Activated T-cell treated with anti-CD3 and anti-CD28 coated beads, Interleukin-2, amount 50 U/mL, for 1 hour (primary cell): ENCODE data around the gene COL25A1.

ENCODE experiments used
- DNase-seq: peaks from one replicate; pipeline ENCODE4 v3.0.0-alpha.2; 2020

COL25A1 gene

GRCh38 chr4:109290918-109291317 is 11.5 kb downstream of the COL25A1 start:
- no peak for DNase-seq

- no peak for DNase-seq
Observed at GRCh38 chr4:109278594-109279031, 23.8 kb downstream of the COL25A1 start.

- DNase-seq: no peak
Observed at GRCh38 chr4:109276482-109277095, 25.9 kb downstream of the COL25A1 start.

GRCh38 chr4:109275066-109275745 is 27.3 kb downstream of the COL25A1 start:
- DNase-seq: no peak

GRCh38 chr4:109266891-109267290 is 35.6 kb downstream of the COL25A1 start:
- DNase-seq: no peak

GRCh38 chr4:109266236-109266635 is 36.2 kb downstream of the COL25A1 start:
- no peak for DNase-seq

GRCh38 chr4:109263721-109264120 is 38.7 kb downstream of the COL25A1 start:
- DNase-seq: no peak

GRCh38 chr4:109256818-109257217 is 45.6 kb downstream of the COL25A1 start:
- DNase-seq: no peak

GRCh38 chr4:109254845-109255244 is 47.6 kb downstream of the COL25A1 start:
- no peak for DNase-seq

GRCh38 chr4:109251396-109251795 is 51.1 kb downstream of the COL25A1 start:
- DNase-seq: no peak

- DNase-seq: no peak
Observed at GRCh38 chr4:109248322-109248900, 54.0 kb downstream of the COL25A1 start.

GRCh38 chr4:109243871-109244270 is 58.6 kb downstream of the COL25A1 start:
- no peak for DNase-seq

- no peak for DNase-seq
Observed at GRCh38 chr4:109238746-109239145, 63.7 kb downstream of the COL25A1 start.

GRCh38 chr4:109235683-109236082 is 66.8 kb downstream of the COL25A1 start:
- no peak for DNase-seq

- DNase-seq: no peak
Observed at GRCh38 chr4:109234596-109234995, 67.9 kb downstream of the COL25A1 start.

GRCh38 chr4:109233570-109233969 is 68.9 kb downstream of the COL25A1 start:
- DNase-seq: no peak

- DNase-seq: no peak
Observed at GRCh38 chr4:109232681-109233080, 69.8 kb downstream of the COL25A1 start.

GRCh38 chr4:109231331-109231730 is 71.1 kb downstream of the COL25A1 start:
- DNase-seq: no peak

- DNase-seq: no peak
Observed at GRCh38 chr4:109229028-109229427, 73.4 kb downstream of the COL25A1 start.

- no peak for DNase-seq
Observed at GRCh38 chr4:109218288-109218687, 84.2 kb downstream of the COL25A1 start.

- DNase-seq: no peak
Observed at GRCh38 chr4:109216085-109216696, 86.3 kb downstream of the COL25A1 start.

- no peak for DNase-seq
Observed at GRCh38 chr4:109215506-109215905, 87.0 kb downstream of the COL25A1 start.

- DNase-seq: no peak
Observed at GRCh38 chr4:109214622-109215301, 87.7 kb downstream of the COL25A1 start.
